Muscle of leg (tissue), 16 donors: ENCODE measurements around the gene LTBP4. TPM values are rescaled to one million over a fixed set of nuclear protein-coding genes. Genes with fewer than 3 reads are reported as not detected.
A peak's percentile ranks its signal among the peaks of the same experiment; 100 is the strongest.

Source experiments
- DNase-seq: peaks from one replicate; pipeline ENCODE4 v3.0.0; 2013
- H3K27ac ChIP-seq: one replicate; pipeline ENCODE4 v1.5.1; 2013; ENCODE audit warnings: mild to moderate bottlenecking, low read length, control low read depth
- H3K27me3 ChIP-seq: one replicate; pipeline ENCODE4 v1.6.1; 2013; ENCODE audit warnings: low read length; ENCODE audit not compliant: control insufficient read depth, insufficient read depth
- H3K36me3 ChIP-seq: one replicate; pipeline ENCODE4 v1.6.1; 2013; ENCODE audit warnings: low read length; ENCODE audit not compliant: control insufficient read depth, insufficient read depth
- H3K4me1 ChIP-seq: one replicate; pipeline ENCODE4 v1.6.1; 2013; ENCODE audit warnings: low read length; ENCODE audit not compliant: control insufficient read depth, insufficient read depth
- H3K4me3 ChIP-seq: one replicate; pipeline ENCODE4 v1.5.1; 2013; ENCODE audit warnings: low read length, control low read depth
- H3K9me3 ChIP-seq: replicated peaks from 2 replicates; pipeline ENCODE4 v1.6.1; 2013; ENCODE audit warnings: low read depth, low read length; ENCODE audit not compliant: control insufficient read depth
- WGBS: methylation state at CpG from one replicate; pipeline ENCODE4 v1.1.5; 2013; ENCODE audit warnings: missing lambda C conversion rate; ENCODE audit not compliant: insufficient coverage; 5-methylcytosine and 5-hydroxymethylcytosine counted together
- long read RNA-seq, 11 donors: transcript quantifications; one replicate each; lab custom pipeline, GENCODE V29; 2026
- polyA plus RNA-seq, 8 donors: library from polyadenylated mRNA; unstranded; fragments of 120-200 nt; gene quantifications; one replicate each; pipeline versions ENCODE4 v1.2.1 to v1.2.3, GENCODE V29; 2013; ENCODE audit warnings: inconsistent platforms in 1 of 8, low replicate concordance in 1 of 8; ENCODE audit not compliant: insufficient read length in 8 of 8, insufficient read depth in 1 of 8
- total RNA-seq: library from RNA; stranded (reverse); fragments of 120-200 nt; gene quantifications from one replicate; pipeline ENCODE4 v1.2.4, GENCODE V29; 2013

Gene LTBP4, protein sequence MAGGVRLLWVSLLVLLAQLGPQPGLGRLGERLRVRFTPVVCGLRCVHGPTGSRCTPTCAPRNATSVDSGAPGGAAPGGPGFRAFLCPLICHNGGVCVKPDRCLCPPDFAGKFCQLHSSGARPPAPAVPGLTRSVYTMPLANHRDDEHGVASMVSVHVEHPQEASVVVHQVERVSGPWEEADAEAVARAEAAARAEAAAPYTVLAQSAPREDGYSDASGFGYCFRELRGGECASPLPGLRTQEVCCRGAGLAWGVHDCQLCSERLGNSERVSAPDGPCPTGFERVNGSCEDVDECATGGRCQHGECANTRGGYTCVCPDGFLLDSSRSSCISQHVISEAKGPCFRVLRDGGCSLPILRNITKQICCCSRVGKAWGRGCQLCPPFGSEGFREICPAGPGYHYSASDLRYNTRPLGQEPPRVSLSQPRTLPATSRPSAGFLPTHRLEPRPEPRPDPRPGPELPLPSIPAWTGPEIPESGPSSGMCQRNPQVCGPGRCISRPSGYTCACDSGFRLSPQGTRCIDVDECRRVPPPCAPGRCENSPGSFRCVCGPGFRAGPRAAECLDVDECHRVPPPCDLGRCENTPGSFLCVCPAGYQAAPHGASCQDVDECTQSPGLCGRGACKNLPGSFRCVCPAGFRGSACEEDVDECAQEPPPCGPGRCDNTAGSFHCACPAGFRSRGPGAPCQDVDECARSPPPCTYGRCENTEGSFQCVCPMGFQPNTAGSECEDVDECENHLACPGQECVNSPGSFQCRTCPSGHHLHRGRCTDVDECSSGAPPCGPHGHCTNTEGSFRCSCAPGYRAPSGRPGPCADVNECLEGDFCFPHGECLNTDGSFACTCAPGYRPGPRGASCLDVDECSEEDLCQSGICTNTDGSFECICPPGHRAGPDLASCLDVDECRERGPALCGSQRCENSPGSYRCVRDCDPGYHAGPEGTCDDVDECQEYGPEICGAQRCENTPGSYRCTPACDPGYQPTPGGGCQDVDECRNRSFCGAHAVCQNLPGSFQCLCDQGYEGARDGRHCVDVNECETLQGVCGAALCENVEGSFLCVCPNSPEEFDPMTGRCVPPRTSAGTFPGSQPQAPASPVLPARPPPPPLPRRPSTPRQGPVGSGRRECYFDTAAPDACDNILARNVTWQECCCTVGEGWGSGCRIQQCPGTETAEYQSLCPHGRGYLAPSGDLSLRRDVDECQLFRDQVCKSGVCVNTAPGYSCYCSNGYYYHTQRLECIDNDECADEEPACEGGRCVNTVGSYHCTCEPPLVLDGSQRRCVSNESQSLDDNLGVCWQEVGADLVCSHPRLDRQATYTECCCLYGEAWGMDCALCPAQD (N-terminal part only)
- total RNA-seq (69.6 TPM), polyA plus RNA-seq (100 to 1,000 TPM; 209 to 383 (median 313) TPM)
- long read RNA-seq, donor 1, full-length matches to known transcripts = 1 of 15 reads
- long read RNA-seq, donor 1, partial matches to known transcripts = 14 of 15 reads
- long read RNA-seq, donor 1, other reads (novel, unspliced or antisense) = 0 of 15 reads
- long read RNA-seq, donor 2 = 0 reads
- long read RNA-seq, donor 3, full-length matches to known transcripts = 7 of 43 reads
- long read RNA-seq, donor 3, partial matches to known transcripts = 36 of 43 reads
- long read RNA-seq, donor 3, other reads (novel, unspliced or antisense) = 0 of 43 reads
- long read RNA-seq, donor 4, full-length matches to known transcripts = 3 of 39 reads
- long read RNA-seq, donor 4, partial matches to known transcripts = 36 of 39 reads
- long read RNA-seq, donor 4, other reads (novel, unspliced or antisense) = 0 of 39 reads
- long read RNA-seq, donor 5, full-length matches to known transcripts = 5 of 77 reads
- long read RNA-seq, donor 5, partial matches to known transcripts = 67 of 77 reads
- long read RNA-seq, donor 5, other reads (novel, unspliced or antisense) = 5 of 77 reads
- long read RNA-seq, donor 6, full-length matches to known transcripts = 6 of 30 reads
- long read RNA-seq, donor 6, partial matches to known transcripts = 24 of 30 reads
- long read RNA-seq, donor 6, other reads (novel, unspliced or antisense) = 0 of 30 reads
- long read RNA-seq, donor 7, full-length matches to known transcripts = 5 of 30 reads
- long read RNA-seq, donor 7, partial matches to known transcripts = 25 of 30 reads
- long read RNA-seq, donor 7, other reads (novel, unspliced or antisense) = 0 of 30 reads
- long read RNA-seq, donor 8, partial matches to known transcripts = 34 of 35 reads
- long read RNA-seq, donor 8, other reads (novel, unspliced or antisense) = 0 of 35 reads
- long read RNA-seq, donor 9, full-length matches to known transcripts = 7 of 18 reads
- long read RNA-seq, donor 9, partial matches to known transcripts = 11 of 18 reads
- long read RNA-seq, donor 9, other reads (novel, unspliced or antisense) = 0 of 18 reads
- long read RNA-seq, donor 10, full-length matches to known transcripts = 5 of 42 reads
- long read RNA-seq, donor 10, partial matches to known transcripts = 37 of 42 reads
- long read RNA-seq, donor 10, other reads (novel, unspliced or antisense) = 0 of 42 reads
- long read RNA-seq, donor 11, full-length matches to known transcripts = 1 of 31 reads
- long read RNA-seq, donor 11, partial matches to known transcripts = 30 of 31 reads
- long read RNA-seq, donor 11, other reads (novel, unspliced or antisense) = 0 of 31 reads

DNA sequence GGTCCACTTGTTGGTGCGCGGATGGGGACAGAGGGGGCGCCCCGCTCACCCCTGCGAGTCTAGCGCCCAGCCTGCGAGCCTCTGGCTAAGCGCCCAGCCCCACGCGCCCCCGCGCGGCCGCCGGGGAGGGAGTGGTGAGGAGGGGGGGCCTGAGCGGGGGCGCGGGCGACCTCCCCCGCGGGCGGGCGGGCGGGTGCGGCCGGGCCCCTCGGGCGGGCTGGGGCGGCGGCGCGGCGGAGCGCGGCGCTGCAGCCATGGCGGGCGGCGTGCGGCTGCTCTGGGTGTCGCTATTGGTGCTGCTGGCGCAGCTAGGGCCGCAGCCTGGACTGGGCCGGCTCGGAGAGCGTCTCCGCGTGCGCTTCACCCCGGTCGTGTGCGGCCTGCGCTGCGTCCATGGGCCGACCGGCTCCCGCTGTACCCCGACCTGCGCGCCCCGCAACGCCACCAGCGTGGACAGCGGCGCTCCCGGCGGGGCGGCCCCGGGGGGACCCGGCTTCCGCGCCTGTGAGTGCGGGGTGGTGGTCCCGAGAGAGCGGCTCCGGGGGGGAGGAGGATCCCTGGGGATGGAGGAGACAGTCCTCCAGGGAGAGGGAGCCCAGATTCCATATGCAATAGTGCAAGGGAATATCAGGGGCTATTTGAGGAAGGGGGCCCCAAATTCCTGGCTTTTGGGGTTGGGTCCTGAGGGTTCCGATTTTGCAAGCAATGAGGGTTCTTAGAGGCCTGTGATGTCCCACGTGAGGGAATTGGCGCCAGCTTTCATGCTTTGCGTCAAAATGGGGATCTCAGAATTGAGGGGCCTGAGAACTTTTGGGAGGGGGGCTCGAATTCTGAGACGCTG lies at the start of gene LTBP4:
LTBP4 (plus strand) TSS at position 236 of the 841 bp plus-strand sequence; CDS start at position 255, 19 bp downstream.
- no peaks in the 10 kb centered on the region for H3K36me3 ChIP-seq
- peak; percentile 75 for DNase-seq
- H3K9me3 ChIP-seq = no peaks in the 10 kb centered on the region
- H3K4me1 ChIP-seq = peaks cover 91% of the 10 kb centered on the region
- peak within 1 kb of the TSS; percentile 98 for H3K27ac ChIP-seq
- peaks cover 75% of the 10 kb centered on the region for H3K27me3 ChIP-seq
- WGBS = 2% methylated on average over 52 of the region's 82 CpGs
- H3K4me3 ChIP-seq = peak within 1 kb of the TSS; percentile 64

DNA sequence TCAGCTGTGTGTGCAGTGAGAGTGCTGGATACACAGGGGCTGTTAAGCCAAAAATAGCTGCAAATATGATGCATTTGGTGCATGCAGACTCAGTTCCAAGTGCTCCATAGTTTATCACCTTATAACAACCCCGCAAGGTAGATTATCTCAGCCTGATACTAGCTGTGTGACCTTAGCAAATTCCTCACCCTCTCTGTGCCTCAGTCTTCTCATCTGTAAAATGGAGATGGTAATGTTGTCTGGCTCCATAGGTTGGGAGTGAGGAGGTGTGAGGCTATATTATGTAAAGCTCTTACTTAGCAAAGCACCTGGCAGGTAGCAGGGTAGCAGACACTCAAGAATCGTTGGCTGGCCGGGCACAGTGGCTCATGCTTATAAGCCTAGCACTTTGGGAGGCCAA lies 48.3 kb upstream of the LTBP4 start:
- Histone ChIP-seq H3K27me3 (peaks cover 46% of the 10 kb centered on the region), H3K9me3 (no peaks in the 10 kb centered on the region), H3K27ac (no peak overlapping the region), H3K4me3 (no peak overlapping the region), H3K36me3 (no peaks in the 10 kb centered on the region), H3K4me1 (peaks cover 10% of the 10 kb centered on the region)
- no peak for DNase-seq
- 100% methylated on average over 2 of the region's 3 CpGs for WGBS

DNA sequence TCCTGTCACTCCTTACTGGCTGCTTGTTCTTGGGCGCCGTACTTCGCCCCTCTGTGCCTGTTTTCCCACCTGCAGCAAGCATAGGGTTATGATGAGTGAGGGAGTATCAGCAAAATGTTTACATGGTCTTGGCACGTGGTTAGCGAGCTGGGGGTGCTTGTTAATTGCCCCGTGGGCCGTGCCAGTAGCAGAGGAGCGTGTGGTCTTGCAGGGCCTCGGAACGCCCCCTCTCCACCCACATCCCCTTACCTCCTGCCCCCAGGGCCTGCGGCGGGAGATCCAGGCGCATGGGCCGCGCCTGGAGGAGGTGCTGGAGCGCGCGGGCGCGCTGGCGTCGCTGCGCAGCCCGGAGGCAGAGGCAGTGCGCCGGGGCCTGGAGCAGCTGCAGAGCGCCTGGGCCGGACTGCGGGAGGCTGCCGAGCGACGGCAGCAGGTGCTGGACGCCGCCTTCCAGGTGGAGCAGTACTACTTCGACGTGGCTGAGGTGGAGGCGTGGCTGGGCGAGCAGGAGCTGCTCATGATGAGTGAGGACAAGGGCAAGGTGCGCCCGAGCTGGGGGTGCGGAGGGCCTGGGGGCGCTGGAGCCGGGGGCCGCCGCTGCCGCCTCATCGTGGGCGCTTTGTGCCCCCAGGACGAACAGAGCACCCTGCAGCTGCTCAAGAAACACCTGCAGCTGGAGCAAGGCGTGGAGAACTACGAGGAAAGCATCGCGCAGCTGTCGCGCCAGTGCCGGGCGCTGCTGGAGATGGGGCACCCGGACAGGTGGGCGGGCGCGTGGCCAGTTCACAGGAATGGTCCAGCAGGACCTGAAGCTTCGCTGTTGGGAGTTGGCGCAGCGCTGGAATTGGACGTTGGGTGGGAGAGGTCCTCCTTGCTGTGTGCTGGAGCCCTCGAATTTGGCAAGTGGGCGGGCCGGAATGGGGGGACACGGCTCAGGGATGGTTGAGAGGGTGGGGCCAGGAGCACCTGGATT lies 47.0 kb upstream of the LTBP4 start:
- H3K4me3 ChIP-seq = no peak overlapping the region
- no peak for DNase-seq
- no peaks in the 10 kb centered on the region for H3K36me3 ChIP-seq
- WGBS = 8% methylated on average over 61 of the region's 69 CpGs
- no peaks in the 10 kb centered on the region for H3K9me3 ChIP-seq
- H3K27ac ChIP-seq = no peak overlapping the region
- peaks cover 10% of the 10 kb centered on the region for H3K4me1 ChIP-seq
- peaks cover 41% of the 10 kb centered on the region for H3K27me3 ChIP-seq

DNA sequence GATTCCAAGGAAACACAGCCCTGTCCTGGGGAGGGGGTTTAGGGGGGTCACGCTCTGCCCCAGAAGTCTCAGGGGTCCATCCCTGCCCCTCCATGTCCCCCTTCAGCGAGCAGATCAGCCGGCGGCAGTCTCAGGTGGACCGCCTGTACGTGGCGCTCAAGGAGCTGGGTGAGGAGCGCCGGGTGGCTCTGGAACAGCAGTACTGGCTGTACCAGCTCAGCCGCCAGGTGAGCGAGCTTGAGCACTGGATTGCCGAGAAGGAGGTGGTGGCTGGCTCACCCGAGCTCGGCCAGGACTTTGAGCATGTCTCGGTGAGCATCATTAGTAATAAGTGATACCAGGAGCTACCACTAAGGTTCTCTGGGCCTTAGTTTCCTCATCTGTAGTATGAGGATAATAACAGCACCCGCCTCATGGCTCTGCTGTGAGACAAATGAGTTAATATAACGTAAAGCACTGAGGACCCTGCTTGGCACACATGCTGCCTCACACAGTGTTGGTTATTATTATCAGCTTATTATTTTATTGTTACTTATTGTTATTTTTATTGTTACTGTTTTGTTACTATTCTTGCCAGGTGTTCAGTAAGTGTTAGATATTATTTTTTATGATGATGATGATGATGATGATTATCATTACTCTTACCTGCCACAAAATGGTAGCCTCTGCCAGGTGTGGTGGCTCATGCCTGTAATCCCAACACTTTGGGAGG lies 45.0 kb upstream of the LTBP4 start:
- no peak overlapping the region for H3K27ac ChIP-seq
- H3K36me3 ChIP-seq = no peaks in the 10 kb centered on the region
- no peak for DNase-seq
- 77% methylated on average over 15 of the region's 17 CpGs for WGBS
- H3K9me3 ChIP-seq = no peaks in the 10 kb centered on the region
- H3K4me3 ChIP-seq = no peak overlapping the region
- peaks cover 41% of the 10 kb centered on the region for H3K27me3 ChIP-seq
- H3K4me1 ChIP-seq = peaks cover 10% of the 10 kb centered on the region

DNA sequence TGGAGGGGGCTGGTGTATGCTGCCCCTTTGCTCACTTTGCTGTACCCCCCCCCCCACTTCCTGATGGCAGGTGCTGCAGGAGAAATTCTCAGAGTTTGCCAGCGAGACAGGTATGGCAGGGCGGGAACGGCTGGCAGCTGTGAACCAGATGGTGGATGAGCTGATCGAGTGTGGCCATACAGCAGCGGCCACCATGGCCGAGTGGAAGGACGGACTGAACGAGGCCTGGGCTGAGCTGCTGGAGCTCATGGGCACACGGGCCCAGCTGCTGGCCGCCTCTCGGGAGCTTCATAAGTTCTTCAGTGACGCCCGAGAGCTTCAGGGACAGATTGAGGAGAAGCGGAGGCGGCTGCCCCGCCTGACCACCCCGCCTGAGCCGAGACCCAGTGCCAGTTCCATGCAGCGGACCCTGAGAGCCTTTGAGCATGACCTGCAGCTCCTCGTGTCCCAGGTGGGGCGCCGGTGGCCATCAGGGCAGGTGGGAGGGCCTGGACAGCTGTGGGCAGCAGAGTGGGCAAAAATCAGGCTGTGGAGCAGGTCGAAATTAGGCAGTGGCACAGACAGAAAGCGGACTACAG lies 44.1 kb upstream of the LTBP4 start:
- Histone ChIP-seq H3K27me3 (peaks cover 41% of the 10 kb centered on the region), H3K27ac (no peak overlapping the region), H3K9me3 (no peaks in the 10 kb centered on the region), H3K4me1 (peaks cover 10% of the 10 kb centered on the region), H3K36me3 (no peaks in the 10 kb centered on the region), H3K4me3 (no peak overlapping the region)
- DNase-seq = no peak
- 72% methylated on average over 24 of the region's 24 CpGs for WGBS

DNA sequence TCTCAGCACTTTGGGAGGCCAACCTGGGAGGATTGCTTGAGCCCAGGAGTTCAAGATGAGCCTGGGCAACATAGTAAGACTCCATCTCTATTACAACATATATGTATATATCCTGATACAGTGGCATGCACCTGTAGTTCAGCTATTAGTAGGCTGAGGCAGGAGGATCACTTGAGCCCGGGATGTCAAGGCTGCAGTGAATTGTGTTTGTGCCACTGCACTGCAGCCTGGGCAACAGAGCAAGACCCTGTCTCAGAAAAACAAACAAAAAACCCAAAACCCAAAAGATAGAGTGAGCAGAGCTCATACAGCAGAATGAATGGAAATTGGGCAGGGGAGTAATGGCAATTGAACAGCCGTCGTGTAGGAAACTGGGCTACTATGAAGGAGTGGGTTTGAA lies 41.8 kb upstream of the LTBP4 start:
- H3K27me3 ChIP-seq = peaks cover 37% of the 10 kb centered on the region
- DNase-seq = no peak
- H3K9me3 ChIP-seq = no peaks in the 10 kb centered on the region
- H3K36me3 ChIP-seq = no peaks in the 10 kb centered on the region
- peaks cover 3% of the 10 kb centered on the region for H3K4me1 ChIP-seq
- no peak overlapping the region for H3K27ac ChIP-seq
- H3K4me3 ChIP-seq = no peak overlapping the region
- WGBS = no CpG with 5 or more reads among the region's 3 CpGs
